Gastroesophageal sphincter (tissue), 3 donors: ENCODE data around the gene LHFPL2.

ENCODE experiments used
- CTCF ChIP-seq, 4 experiments: fragments of 200-600 bp in 2 of 4; fragments of 450-650 bp in 2 of 4; sonication (generic) in 1 of 4; IDR thresholded peaks; one replicate each; pipeline ENCODE4 v1.5.1; 2017 to 2019; ENCODE audit warnings: antibody characterized with exemption in 4 of 4, mild to moderate bottlenecking in 2 of 4, moderate library complexity in 2 of 4
- POLR2A ChIP-seq, 2 donors: fragments of 450-650 bp; IDR thresholded peaks; one replicate each; pipeline ENCODE4 v1.6.1; 2017; ENCODE audit warnings: antibody characterized with exemption in 2 of 2, mild to moderate bottlenecking in 2 of 2, moderate library complexity in 1 of 2
- POLR2AphosphoS5 ChIP-seq: sonication (generic); formaldehyde crosslinking; IDR thresholded peaks from one replicate; pipeline ENCODE4 v1.6.1; 2017; ENCODE audit warnings: antibody characterized with exemption

GRCh38 chr5:78561261-78561660 is 87.3 kb downstream of the LHFPL2 start:
- TF ChIP-seq POLR2A (IDR thresholded peaks at IDR 0.05) (no peak), CTCF (IDR thresholded peaks at IDR 0.05) (no peak), POLR2AphosphoS5 (no peak)
